C4-2B (cell line): Measurements from ENCODE around the gene AMMECR1L.

Experiments used
- H3K27ac ChIP-seq: fragments of 450-650 bp; 2 replicates; pipeline ENCODE4 v1.5.1; 2017
- CTCF ChIP-seq: fragments of 450-650 bp; conservative IDR thresholded peaks from 2 replicates; pipeline ENCODE4 v1.5.1; 2017; ENCODE audit warnings: mild to moderate bottlenecking
- ZFX ChIP-seq: fragments of 450-650 bp; IDR thresholded peaks from 2 replicates; pipeline ENCODE4 v1.6.1; 2017

The AMMECR1L gene

GRCh38 chr2:127885780-127886592 lies at the start of gene AMMECR1L:
TSS of gene AMMECR1L (minus strand) at chr2:127885956. CDS start at chr2:127874234, 11,722 bp downstream.
- H3K27ac ChIP-seq: peak within 1 kb of the TSS; percentile 76
- 0 out of 2 replicates have a peak, but pooled peaks have one; percentile 22 for TF ChIP-seq ZFX

GRCh38 chr2:127935337-127935736 lies 49.6 kb upstream of the AMMECR1L start:
- H3K27ac ChIP-seq: no peak overlapping the region
- TF ChIP-seq ZFX (no peak), CTCF (no peak)

- H3K27ac ChIP-seq: no peak overlapping the region
- no peak for TF ChIP-seq CTCF
- TF ChIP-seq ZFX: no peak
Measured at GRCh38 chr2:127932199-127932876, 46.6 kb upstream of the AMMECR1L start.

GRCh38 chr2:127929449-127929848 lies 43.7 kb upstream of the AMMECR1L start:
- H3K27ac ChIP-seq: no peak overlapping the region
- TF ChIP-seq ZFX: no peak
- no peak for TF ChIP-seq CTCF

- no peak overlapping the region for H3K27ac ChIP-seq
- no peak for TF ChIP-seq ZFX
- no peak for TF ChIP-seq CTCF
Measured at GRCh38 chr2:127927384-127927783, 41.6 kb upstream of the AMMECR1L start.

DNA sequence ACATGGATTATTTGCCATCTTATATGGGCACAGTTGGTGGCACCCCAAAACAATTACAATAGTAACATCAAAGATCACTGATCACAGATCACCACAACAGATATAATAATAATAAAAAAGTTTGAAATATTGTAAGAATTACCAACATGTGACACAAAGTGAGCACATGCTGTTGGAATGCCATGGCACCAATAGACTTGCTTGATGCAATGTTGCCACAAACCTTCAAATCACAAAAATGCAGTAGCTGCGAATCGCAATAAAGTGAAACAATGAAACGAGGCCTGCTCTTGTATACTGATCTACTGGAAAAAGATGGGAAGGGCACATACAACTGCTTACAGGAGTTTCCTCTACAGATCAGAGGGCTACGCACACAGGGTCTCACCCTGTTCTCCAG lies 32.2 kb upstream of the AMMECR1L start:
- no peak for TF ChIP-seq ZFX
- TF ChIP-seq CTCF: no peak
- H3K27ac ChIP-seq: no peak overlapping the region

GRCh38 chr2:127913808-127914457 lies 28.2 kb upstream of the AMMECR1L start:
- H3K27ac ChIP-seq: no peak overlapping the region
- TF ChIP-seq CTCF (no peak), ZFX (no peak)
